Measurements from ENCODE around the gene TMEM132D. TPM values are rescaled to one million over a fixed set of nuclear protein-coding genes. Genes with fewer than 3 reads are reported as not detected.

The TMEM132D gene
- total and polyA plus RNA-seq, 2 of the 8 experiments (the other 6 are each of a cell fraction or from before 2014, with no cell fraction given), result 3.5 to 10.1 TPM

DNA sequence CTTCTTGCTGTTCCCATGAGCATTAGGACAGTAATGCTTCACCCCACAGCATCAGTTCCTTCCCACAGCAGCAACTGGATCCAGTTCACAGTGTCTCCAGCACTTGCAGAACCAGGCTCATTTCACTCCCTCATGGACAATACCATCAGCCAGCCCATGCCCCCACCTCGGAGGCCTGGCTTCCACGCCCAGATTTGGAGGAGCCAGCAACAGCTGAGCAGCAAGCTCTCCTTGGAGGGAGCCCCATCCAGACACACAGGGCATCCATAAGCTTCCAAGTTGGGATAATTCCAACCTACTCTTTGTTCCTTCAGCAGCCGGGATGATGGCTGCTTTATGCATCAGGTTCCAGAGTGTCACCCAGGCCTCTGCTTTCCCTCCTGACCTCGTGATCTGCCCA, 800.6 kb downstream of the TMEM132D start:
- Histone ChIP-seq H2BK5ac (ENCODE audit: low read depth, low read length) (no peak overlapping the region), H2BK20ac (ENCODE audit: low read length) (no peak overlapping the region), H2AK5ac (ENCODE audit: low read depth, low read length) (no peak overlapping the region), H3K23ac (ENCODE audit: insufficient read length) (no peak overlapping the region), H3K27ac (ENCODE audit: low read depth, low read length) (no peak overlapping the region), H3K79me2 (ENCODE audit: control insufficient read depth in 1 of 2, insufficient read depth in 2 of 2, low read length in 2 of 2) (no peaks in the 10 kb centered on the region), H3K4me1 (replicated peaks in 1 of 4; ENCODE audit: control insufficient read depth in 3 of 4, insufficient read depth in 4 of 4, low read length in 3 of 4) (no peaks in the 10 kb centered on the region), H3K14ac (ENCODE audit: insufficient read length) (no peak overlapping the region), H2BK12ac (ENCODE audit: low read depth, low read length) (no peak overlapping the region), H3K4ac (replicated peaks; ENCODE audit: insufficient read length, low read depth, low read length) (no peak overlapping the region), H2BK15ac (ENCODE audit: low read length) (no peak overlapping the region), H3K4me3 (ENCODE audit: extremely low read depth in 1 of 4, insufficient read depth in 2 of 4, low read depth in 3 of 4, low read length in 4 of 4) (no peak overlapping the region), H3K18ac (ENCODE audit: extremely low read depth, low read length) (no peak overlapping the region), H3K23me2 (ENCODE audit: low read depth, low read length) (no peaks in the 10 kb centered on the region), H3K9me3 (ENCODE audit: insufficient read depth in 2 of 2, low read depth in 1 of 2, low read length in 1 of 2) (peaks cover 5 to 8% of the 10 kb centered on the region in 2 experiments; a peak in 2 of 4 replicates), H3K27me3 (replicated peaks in 1 of 4; ENCODE audit: control insufficient read depth in 3 of 4, extremely low read depth in 1 of 4, insufficient read depth in 3 of 4, low read length in 3 of 4) (no peaks in the 10 kb centered on the region), H4K8ac (ENCODE audit: extremely low read depth, insufficient read depth, low read length) (no peak overlapping the region), H3K36me3 (ENCODE audit: control insufficient read depth in 2 of 4, insufficient read depth in 4 of 4, low read length in 3 of 4) (no peaks in the 10 kb centered on the region; a peak in 1 of 8 replicates), H4K91ac (replicated peaks; ENCODE audit: insufficient read length, low read length) (no peak overlapping the region), H3K79me1 (ENCODE audit: low read depth, low read length) (no peaks in the 10 kb centered on the region), H4K20me1 (replicated peaks in 1 of 2; ENCODE audit: control insufficient read depth in 1 of 2, insufficient read depth in 2 of 2, low read length in 2 of 2) (no peaks in the 10 kb centered on the region), H3K4me2 (ENCODE audit: insufficient read depth in 1 of 2, low read depth in 2 of 2, low read length in 2 of 2) (no peak overlapping the region), H4K5ac (ENCODE audit: insufficient read length, low read depth, low read length) (no peak overlapping the region), H3K9ac (replicated peaks in 1 of 4; ENCODE audit: extremely low read depth in 1 of 4, low read depth in 3 of 4, low read length in 3 of 4) (no peak overlapping the region), H2BK120ac (replicated peaks; ENCODE audit: low read depth, low read length) (no peak overlapping the region), H2AFZ (ENCODE audit: low read length) (no peak overlapping the region), H3K56ac (replicated peaks; ENCODE audit: insufficient read length, low read depth, low read length) (no peak overlapping the region)
- DNase-seq (ENCODE audit: low read depth in 1 of 2, low spot score in 2 of 2) (no peak), FAIRE-seq (no peak)
- POLR2A ChIA-PET (ENCODE audit: partially characterized antibody), result interaction anchor here (1.1 kb wide), 1 partner anchor 20 kb away, joined by 3 read pairs; no protein-coding TSS in a partner anchor
- TF ChIP-seq TCF12 (IDR thresholded peaks at IDR 0.05; ENCODE audit: low read depth, low read length), result no peak
- no peak for TF ChIP-seq RNF2 (IDR thresholded peaks at IDR 0.05; ENCODE audit: borderline replicate concordance, low read depth, low read length, missing control alignments, poor library complexity, severe bottlenecking)
- TF ChIP-seq KDM1A (IDR thresholded peaks at IDR 0.05; ENCODE audit: borderline replicate concordance, low read length), result no peak
- no peak for TF ChIP-seq BRCA1 (IDR thresholded peaks at IDR 0.05; ENCODE audit: low read depth, low read length)
- TF ChIP-seq BACH1 (IDR thresholded peaks at IDR 0.05; ENCODE audit: low read length), result no peak
- TF ChIP-seq TAF1 (IDR thresholded peaks at IDR 0.05; ENCODE audit: low read depth, low read length), result no peak
- no peak for TF ChIP-seq JUND (IDR thresholded peaks at IDR 0.05; ENCODE audit: low read length)
- no peak for TF ChIP-seq SRF (IDR thresholded peaks at IDR 0.05; ENCODE audit: low read depth, low read length)
- 81% methylated on average over 4 of the region's 4 CpGs; no CpG with 5 or more reads in 1 of the 2 experiments for WGBS, 2 experiments (ENCODE audit: extremely low coverage in 1 of 2, insufficient coverage in 1 of 2, insufficient read length in 1 of 2, insufficient replicate concordance in 2 of 2, low coverage in 1 of 2, low lambda C conversion rate in 2 of 2, missing lambda C conversion rate in 1 of 2)
- CTCF ChIA-PET (ENCODE audit: partially characterized antibody), result interaction anchor here (0.7 to 1.1 kb wide), 2 partner anchors 21 to 808 kb away, joined by 3 read pairs; no protein-coding TSS in a partner anchor

Measured in H1 (cell line).